ENCODE data around the gene ARPIN. TPM values are rescaled to one million over a fixed set of nuclear protein-coding genes. Genes with fewer than 3 reads are reported as not detected.

The ARPIN gene
- 9.6 to 12.7 TPM (median 12.2 TPM) in 5 replicates for total RNA-seq (2022; extraction: Qiagen RNA extraction)

GRCh38 chr15:89912674-89913396 is at the start of gene ARPIN:
TSS of gene ARPIN (minus strand) at chr15:89912952. CDS start at chr15:89912835, 117 bp downstream.

GRCh38 chr15:89893696-89894447 is 18.9 kb downstream of the ARPIN start, which contains the start of gene AP3S2:
TSS of gene AP3S2 (minus strand) at chr15:89893994. CDS start at chr15:89893949, 45 bp downstream.

Other genes starting within 250 kb of the ARPIN start
- gene PLIN1, start 233.6 kb downstream of the ARPIN start, total RNA-seq (2022; extraction: Qiagen RNA extraction) = 0.06 to 0.11 TPM (median 0.09 TPM) in 5 replicates
- gene PEX11A, start 222.2 kb downstream of the ARPIN start, total RNA-seq (2022; extraction: Qiagen RNA extraction) = 7.2 to 9.8 TPM (median 9.5 TPM) in 5 replicates
- 0.13 to 0.25 TPM (median 0.21 TPM) in 5 replicates for gene WDR93, start 222.1 kb downstream of the ARPIN start, total RNA-seq (2022; extraction: Qiagen RNA extraction)
- 1.1 to 7.5 TPM (median 5.5 TPM) in 5 replicates for gene MESP1, start 161.7 kb downstream of the ARPIN start, total RNA-seq (2022; extraction: Qiagen RNA extraction)
- 0.09 to 0.83 TPM (median 0.40 TPM) in 5 replicates for gene MESP2, start 136.6 kb downstream of the ARPIN start, total RNA-seq (2022; extraction: Qiagen RNA extraction)
- 71.2 to 93.4 TPM (median 77.9 TPM) in 5 replicates for gene ANPEP, start 98.1 kb downstream of the ARPIN start, total RNA-seq (2022; extraction: Qiagen RNA extraction)
- 35.5 to 75.6 TPM (median 35.6 TPM) in 5 replicates for gene AP3S2, start 19.0 kb downstream of the ARPIN start, total RNA-seq (2022; extraction: Qiagen RNA extraction)
- gene ZNF710, start 88.4 kb upstream of the ARPIN start, total RNA-seq (2022; extraction: Qiagen RNA extraction) = 12.1 to 19.2 TPM (median 15.7 TPM) in 5 replicates
- gene IDH2, start 189.5 kb upstream of the ARPIN start, total RNA-seq (2022; extraction: Qiagen RNA extraction) = 40.3 to 50.4 TPM (median 45.6 TPM) in 5 replicates

Data from A549 treated with AZD2906 at 1 μM for 4 hours (cell line).